BLaER1 treated with 17β-estradiol and CSF1 and Interleukin-3, amounts not matched to agents 10 nM and 100 nM (cell line): Measurements from ENCODE around the gene PTPRN2.
"Not testable (repeated sequence)": the region's sequence is repeated elsewhere in the genome, so short reads cannot be mapped to it uniquely, and the experiment has no call there.

Experiments
- H3K27ac ChIP-seq, 11 experiments: shearing (Covaris generic); formaldehyde crosslinking; 2 replicates each; pipeline ENCODE4 v1.8.1; 2022
- H3K27me3 ChIP-seq, 11 experiments: shearing (Covaris generic); formaldehyde crosslinking; 2 replicates each; pipeline ENCODE4 v1.8.1; 2022
- H3K36me3 ChIP-seq, 11 experiments: shearing (Covaris generic); formaldehyde crosslinking; 2 replicates each; pipeline ENCODE4 v1.8.1; 2022
- H3K4me1 ChIP-seq, 10 experiments: shearing (Covaris generic); formaldehyde crosslinking; 2 replicates each; pipeline ENCODE4 v1.8.1; 2022
- H3K4me2 ChIP-seq, 11 experiments: shearing (Covaris generic); formaldehyde crosslinking; 2 replicates each; pipeline ENCODE4 v1.8.1; 2022
- H3K4me3 ChIP-seq, 10 experiments: shearing (Covaris generic); formaldehyde crosslinking; 2 replicates each; pipeline ENCODE4 v1.8.1; 2022
- H3K9ac ChIP-seq, 11 experiments: shearing (Covaris generic); formaldehyde crosslinking; 2 replicates each; pipeline ENCODE4 v1.8.1; 2022
- H3K9me3 ChIP-seq, 11 experiments: shearing (Covaris generic); formaldehyde crosslinking; replicated peaks in 1 of 11; 2 replicates each; pipeline ENCODE4 v1.8.1; 2022
- H4K20me1 ChIP-seq, 11 experiments: shearing (Covaris generic); formaldehyde crosslinking; 2 replicates each; pipeline ENCODE4 v1.8.1; 2022
- Cebpa-rat ChIP-seq, 11 experiments: shearing (Covaris generic); IDR thresholded peaks; 2 replicates each; pipeline ENCODE4 v1.8.1; 2022

Gene PTPRN2

GRCh38 chr7:158538156-158538946 lies 49.3 kb downstream of the PTPRN2 start:
- Histone ChIP-seq H4K20me1 (peaks cover 0 to 2% (median 0%) of the 10 kb centered on the region in 11 experiments; a peak in 1 of 22 replicates), H3K36me3 (no peaks in the 10 kb centered on the region), H3K27ac (no peak overlapping the region), H3K4me3 (no peak overlapping the region), H3K9ac (no peak overlapping the region), H3K27me3 (peaks cover 0 to 5% (median 0%) of the 10 kb centered on the region in 11 experiments; a peak in 5 of 22 replicates), H3K4me2 (peak overlapping the region; percentile 64 to 85 (median 76); a peak in 19 of 22 replicates), H3K9me3 (peaks cover 8 to 34% (median 26%) of the 10 kb centered on the region in 11 experiments), H3K4me1 (peaks cover 25 to 87% (median 62%) of the 10 kb centered on the region in 10 experiments)
- no peak for TF ChIP-seq Cebpa-rat (IDR thresholded peaks at IDR 0.05)

- H3K9ac ChIP-seq = peak overlapping the region in 2 of 11 experiments; percentile 5 to 31; a peak in 4 of 22 replicates
Measured at GRCh38 chr7:158537516-158537882, 50.1 kb downstream of the PTPRN2 start.

GRCh38 chr7:158536871-158537515 lies 50.6 kb downstream of the PTPRN2 start:
- Histone ChIP-seq H3K27me3 (peaks cover 0 to 19% (median 0%) of the 10 kb centered on the region in 11 experiments; a peak in 5 of 22 replicates), H3K36me3 (no peaks in the 10 kb centered on the region), H3K9me3 (peaks cover 8 to 35% (median 26%) of the 10 kb centered on the region in 11 experiments), H3K9ac (peak overlapping the region in 2 of 11 experiments; percentile 5 to 31; a peak in 3 of 22 replicates), H3K4me3 (no peak overlapping the region), H4K20me1 (peaks cover 0 to 5% (median 0%) of the 10 kb centered on the region in 11 experiments; a peak in 1 of 22 replicates), H3K27ac (peak overlapping the region in 6 of 11 experiments; percentile 6 to 49 (median 39); a peak in 11 of 22 replicates), H3K4me1 (peaks cover 38 to 98% (median 75%) of the 10 kb centered on the region in 10 experiments), H3K4me2 (peak overlapping the region; percentile 64 to 85 (median 76))
- no peak for TF ChIP-seq Cebpa-rat (IDR thresholded peaks at IDR 0.05)

More at GRCh38 chr7:158537516-158537882, 50.1 kb downstream of the PTPRN2 start:
- Histone ChIP-seq H3K27me3 (peaks cover 0 to 14% (median 0%) of the 10 kb centered on the region in 11 experiments; a peak in 5 of 22 replicates), H3K27ac (peak overlapping the region in 5 of 11 experiments; percentile 6 to 46 (median 38); a peak in 9 of 22 replicates), H3K9me3 (peaks cover 8 to 35% (median 26%) of the 10 kb centered on the region in 11 experiments), H4K20me1 (peaks cover 0 to 4% (median 0%) of the 10 kb centered on the region in 11 experiments; a peak in 1 of 22 replicates), H3K4me3 (no peak overlapping the region), H3K36me3 (no peaks in the 10 kb centered on the region), H3K4me2 (peak overlapping the region; percentile 64 to 85 (median 76)), H3K4me1 (peaks cover 33 to 95% (median 71%) of the 10 kb centered on the region in 10 experiments)
- TF ChIP-seq Cebpa-rat (IDR thresholded peaks at IDR 0.05) = no peak

GRCh38 chr7:158535079-158535478 lies 52.5 kb downstream of the PTPRN2 start:
- Histone ChIP-seq H3K4me1 (peaks cover 41 to 98% (median 78%) of the 10 kb centered on the region in 10 experiments), H3K27ac (no peak overlapping the region), H3K4me3 (no peak overlapping the region), H3K4me2 (peak overlapping the region in 3 of 11 experiments; percentile 82 to 98 (median 85); a peak in 4 of 22 replicates), H3K9ac (no peak overlapping the region), H3K27me3 (peaks cover 0 to 33% (median 0%) of the 10 kb centered on the region in 11 experiments; a peak in 6 of 22 replicates), H3K9me3 (peaks cover 8 to 35% (median 26%) of the 10 kb centered on the region in 11 experiments), H4K20me1 (peaks cover 0 to 13% (median 0%) of the 10 kb centered on the region in 11 experiments; a peak in 2 of 22 replicates), H3K36me3 (no peaks in the 10 kb centered on the region)
- TF ChIP-seq Cebpa-rat (IDR thresholded peaks at IDR 0.05) = no peak

- peaks cover 0 to 13% (median 0%) of the 10 kb centered on the region in 11 experiments; a peak in 2 of 22 replicates for H4K20me1 ChIP-seq
- H3K27ac ChIP-seq = no peak overlapping the region
- no peak overlapping the region for H3K9ac ChIP-seq
- peaks cover 8 to 35% (median 26%) of the 10 kb centered on the region in 11 experiments for H3K9me3 ChIP-seq
- H3K4me1 ChIP-seq = peaks cover 41 to 98% (median 78%) of the 10 kb centered on the region in 10 experiments
- TF ChIP-seq Cebpa-rat (IDR thresholded peaks at IDR 0.05) = no peak
- peaks cover 0 to 33% (median 0%) of the 10 kb centered on the region in 11 experiments; a peak in 6 of 22 replicates for H3K27me3 ChIP-seq
- H3K4me2 ChIP-seq = peak overlapping the region in 9 of 11 experiments; percentile 82 to 98 (median 88); a peak in 17 of 22 replicates
- H3K4me3 ChIP-seq = no peak overlapping the region
- no peaks in the 10 kb centered on the region for H3K36me3 ChIP-seq
Measured at GRCh38 chr7:158534598-158534997, 53.0 kb downstream of the PTPRN2 start.

- not testable (repeated sequence) for H3K9ac ChIP-seq, H3K27ac ChIP-seq, H3K36me3 ChIP-seq, H3K4me3 ChIP-seq
- H3K4me2 ChIP-seq = peak overlapping the region in 9 of 11 experiments; percentile 82 to 98 (median 88); a peak in 17 of 22 replicates
- H3K9me3 ChIP-seq = peaks cover 8 to 35% (median 26%) of the 10 kb centered on the region in 11 experiments
- peaks cover 41 to 98% (median 82%) of the 10 kb centered on the region in 10 experiments for H3K4me1 ChIP-seq
- H4K20me1 ChIP-seq = peaks cover 0 to 13% (median 0%) of the 10 kb centered on the region in 11 experiments; a peak in 2 of 22 replicates
- H3K27me3 ChIP-seq = peaks cover 0 to 33% (median 0%) of the 10 kb centered on the region in 11 experiments; a peak in 6 of 22 replicates
Measured at GRCh38 chr7:158534134-158534515, 53.5 kb downstream of the PTPRN2 start.

GRCh38 chr7:158533386-158534133 lies 54.1 kb downstream of the PTPRN2 start:
- Histone ChIP-seq H3K27ac (peak overlapping the region in 5 of 11 experiments; percentile 42 to 64 (median 51); a peak in 5 of 22 replicates), H3K36me3 (no peaks in the 10 kb centered on the region), H3K9me3 (peaks cover 8 to 35% (median 26%) of the 10 kb centered on the region in 11 experiments), H3K9ac (peak overlapping the region in 4 of 11 experiments; percentile 17 to 52 (median 40); a peak in 7 of 22 replicates), H3K4me1 (peaks cover 41 to 100% (median 85%) of the 10 kb centered on the region in 10 experiments), H3K4me3 (peak overlapping the region in 7 of 10 experiments; percentile 2 to 51 (median 34); a peak in 10 of 20 replicates), H4K20me1 (peaks cover 0 to 13% (median 0%) of the 10 kb centered on the region in 11 experiments; a peak in 2 of 22 replicates), H3K4me2 (peak overlapping the region; percentile 80 to 98 (median 87)), H3K27me3 (peaks cover 0 to 33% (median 0%) of the 10 kb centered on the region in 11 experiments; a peak in 6 of 22 replicates)
- no peak for TF ChIP-seq Cebpa-rat (IDR thresholded peaks at IDR 0.05)
